Measurements from ENCODE around the gene ADCK1. TPM values are rescaled to one million over a fixed set of nuclear protein-coding genes. Genes with fewer than 3 reads are reported as not detected.
"Not testable (repeated sequence)": the region's sequence is repeated elsewhere in the genome, so short reads cannot be mapped to it uniquely, and the experiment has no call there.

Gene ADCK1
- total RNA-seq, 1 donor from 2014 or later: 10.8 TPM

GRCh38 chr14:77950371-77951063, 150.6 kb downstream of the ADCK1 start:
- Histone ChIP-seq H3K36me3 (no peaks in the 10 kb centered on the region), H3K9me3 (no peaks in the 10 kb centered on the region), H3K4me1 (no peaks in the 10 kb centered on the region), H3K27ac (no peak overlapping the region), H3K27me3 (no peaks in the 10 kb centered on the region), H3K4me3 (no peak overlapping the region)
- intact Hi-C loops (cut with DNase I): no loop called here
- TF ChIP-seq POLR2A (IDR thresholded peaks at IDR 0.05) (no peak), CTCF (IDR thresholded peaks at IDR 0.05) (no peak), POLR2AphosphoS5 (IDR thresholded peaks at IDR 0.05; ENCODE audit: insufficient read depth in 1 of 2, low read depth in 1 of 2) (no peak)
- no peak for DNase-seq (ENCODE audit: extremely low spot score in 2 of 2)

GRCh38 chr14:77955816-77956484, 156.0 kb downstream of the ADCK1 start:
- no peaks in the 10 kb centered on the region for H3K9me3 ChIP-seq
- no peak overlapping the region for H3K4me3 ChIP-seq
- TF ChIP-seq POLR2AphosphoS5 (IDR thresholded peaks at IDR 0.05; ENCODE audit: insufficient read depth in 1 of 2, low read depth in 1 of 2) (no peak), POLR2A (IDR thresholded peaks at IDR 0.05) (no peak), CTCF (IDR thresholded peaks at IDR 0.05) (no peak)
- no peaks in the 10 kb centered on the region for H3K4me1 ChIP-seq
- no peaks in the 10 kb centered on the region for H3K36me3 ChIP-seq
- intact Hi-C loops (cut with DNase I): no loop called here
- no peak overlapping the region for H3K27ac ChIP-seq
- no peaks in the 10 kb centered on the region for H3K27me3 ChIP-seq
- no peak for DNase-seq (ENCODE audit: extremely low spot score in 2 of 2)

GRCh38 chr14:77959686-77960085, 159.8 kb downstream of the ADCK1 start:
- H3K27me3 ChIP-seq; H3K4me3 ChIP-seq; H3K4me1 ChIP-seq; H3K9me3 ChIP-seq; H3K27ac ChIP-seq; DNase-seq (ENCODE audit: extremely low spot score in 2 of 2); intact Hi-C loops (cut with DNase I); H3K36me3 ChIP-seq: not testable (repeated sequence)

GRCh38 chr14:77961847-77962580, 162.1 kb downstream of the ADCK1 start:
- intact Hi-C loops (cut with DNase I): no loop called here
- H3K36me3 ChIP-seq: no peaks in the 10 kb centered on the region
- no peak for DNase-seq (ENCODE audit: extremely low spot score in 2 of 2)
- H3K9me3 ChIP-seq: no peaks in the 10 kb centered on the region
- H3K4me3 ChIP-seq: no peak overlapping the region
- no peak overlapping the region for H3K27ac ChIP-seq
- no peak for TF ChIP-seq CTCF (IDR thresholded peaks at IDR 0.05)
- TF ChIP-seq POLR2A (IDR thresholded peaks at IDR 0.05): no peak
- peaks cover 6% of the 10 kb centered on the region for H3K4me1 ChIP-seq
- no peaks in the 10 kb centered on the region for H3K27me3 ChIP-seq

- no peaks in the 10 kb centered on the region for H3K27me3 ChIP-seq
- no peak overlapping the region for H3K27ac ChIP-seq
- H3K4me1 ChIP-seq: peaks cover 6% of the 10 kb centered on the region
- intact Hi-C loops (cut with DNase I): no loop called here
- TF ChIP-seq POLR2A (IDR thresholded peaks at IDR 0.05) (no peak), CTCF (IDR thresholded peaks at IDR 0.05) (no peak), POLR2AphosphoS5 (IDR thresholded peaks at IDR 0.05; ENCODE audit: insufficient read depth in 1 of 2, low read depth in 1 of 2) (no peak)
- DNase-seq (ENCODE audit: extremely low spot score in 2 of 2): no peak
- H3K36me3 ChIP-seq: no peaks in the 10 kb centered on the region
- H3K9me3 ChIP-seq: no peaks in the 10 kb centered on the region
- H3K4me3 ChIP-seq: no peak overlapping the region
These were observed 163.0 kb downstream of the ADCK1 start for GRCh38 chr14:77962731-77963520.

All from vagina (tissue), 2 donors.